ENCODE results near the gene PLAU. TPM values are rescaled to one million over a fixed set of nuclear protein-coding genes. Genes with fewer than 3 reads are reported as not detected.
A peak's percentile ranks its signal among the peaks of the same experiment; 100 is the strongest.
"Not testable (repeated sequence)": the region's sequence is repeated elsewhere in the genome, so short reads cannot be mapped to it uniquely, and the experiment has no call there.

Gene PLAU
- total RNA-seq, 6 donors from 2014 or later = 8.2 to 38.8 (median 12.4) TPM

DNA sequence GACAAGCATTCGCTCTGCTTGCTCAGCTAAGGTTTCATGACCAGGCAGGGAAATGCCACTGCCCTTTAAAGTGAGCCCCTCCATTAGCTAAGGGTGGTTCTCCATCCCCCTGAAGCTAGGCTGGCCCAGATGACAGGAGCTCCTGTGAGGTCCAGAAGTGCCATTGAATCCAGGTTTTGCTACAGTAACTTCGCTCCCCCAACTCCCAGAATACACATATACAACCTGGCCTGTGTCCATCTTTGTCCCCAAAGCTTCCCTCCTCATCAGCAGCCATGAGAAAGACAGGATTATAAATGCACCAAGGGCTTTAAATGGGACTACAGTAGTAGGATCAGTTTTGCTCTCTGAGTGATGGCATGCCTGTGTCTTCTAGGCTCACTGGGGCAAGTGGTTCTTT lies 51.5 kb downstream of the PLAU start:
- Histone ChIP-seq H3K9me3 (no peaks in the 10 kb centered on the region), H3K4me3 (no peak overlapping the region), H3K4me1 (peaks cover 13 to 42% (median 36%) of the 10 kb centered on the region in 4 donors), H3K27me3 (no peaks in the 10 kb centered on the region), H3K36me3 (no peaks in the 10 kb centered on the region), H3K27ac (no peak overlapping the region)
- TF ChIP-seq EP300 (IDR thresholded peaks at IDR 0.05) = no peak
- no peak for TF ChIP-seq POLR2A (IDR thresholded peaks at IDR 0.05)
- TF ChIP-seq, protein P1, sequence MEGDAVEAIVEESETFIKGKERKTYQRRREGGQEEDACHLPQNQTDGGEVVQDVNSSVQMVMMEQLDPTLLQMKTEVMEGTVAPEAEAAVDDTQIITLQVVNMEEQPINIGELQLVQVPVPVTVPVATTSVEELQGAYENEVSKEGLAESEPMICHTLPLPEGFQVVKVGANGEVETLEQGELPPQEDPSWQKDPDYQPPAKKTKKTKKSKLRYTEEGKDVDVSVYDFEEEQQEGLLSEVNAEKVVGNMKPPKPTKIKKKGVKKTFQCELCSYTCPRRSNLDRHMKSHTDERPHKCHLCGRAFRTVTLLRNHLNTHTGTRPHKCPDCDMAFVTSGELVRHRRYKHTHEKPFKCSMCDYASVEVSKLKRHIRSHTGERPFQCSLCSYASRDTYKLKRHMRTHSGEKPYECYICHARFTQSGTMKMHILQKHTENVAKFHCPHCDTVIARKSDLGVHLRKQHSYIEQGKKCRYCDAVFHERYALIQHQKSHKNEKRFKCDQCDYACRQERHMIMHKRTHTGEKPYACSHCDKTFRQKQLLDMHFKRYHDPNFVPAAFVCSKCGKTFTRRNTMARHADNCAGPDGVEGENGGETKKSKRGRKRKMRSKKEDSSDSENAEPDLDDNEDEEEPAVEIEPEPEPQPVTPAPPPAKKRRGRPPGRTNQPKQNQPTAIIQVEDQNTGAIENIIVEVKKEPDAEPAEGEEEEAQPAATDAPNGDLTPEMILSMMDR (IDR thresholded peaks at IDR 0.05) = no peak
- TF ChIP-seq POLR2AphosphoS5 (IDR thresholded peaks at IDR 0.05) = no peak
- ATAC-seq (ENCODE audit: low FRiP score in 2 of 2) (no peak), DNase-seq (no peak)
- WGBS, 2 donors = 87 to 94% methylated on average over 2 of the region's 2 CpGs

DNA sequence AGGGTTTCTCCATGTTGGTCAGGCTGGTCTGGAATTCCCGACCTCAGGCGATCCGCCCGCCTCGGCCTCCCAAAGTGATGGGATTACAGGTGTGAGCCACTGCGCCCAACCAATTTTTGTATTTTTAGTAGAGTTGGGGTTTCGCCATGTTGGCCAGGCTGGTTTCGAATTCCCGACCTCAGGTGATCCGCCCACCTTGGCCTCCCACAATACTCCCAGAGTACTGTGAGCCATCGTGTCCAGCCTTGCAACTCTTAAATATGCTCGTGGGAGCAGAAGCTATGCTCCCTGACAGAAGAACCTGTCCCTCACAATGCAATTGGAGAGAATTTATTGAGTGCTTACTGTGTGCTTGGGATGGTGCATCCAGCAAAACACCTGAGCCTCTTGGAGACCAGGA lies 52.6 kb downstream of the PLAU start:
- H3K4me1 ChIP-seq = peaks cover 18 to 40% (median 34%) of the 10 kb centered on the region in 4 donors
- H3K36me3 ChIP-seq; ATAC-seq (ENCODE audit: low FRiP score in 2 of 2); H3K4me3 ChIP-seq; H3K27me3 ChIP-seq; H3K9me3 ChIP-seq; H3K27ac ChIP-seq: not testable (repeated sequence)
- peak in 1 of 2 donors; percentile 35 for DNase-seq
- WGBS, 2 donors = 96 to 97% methylated on average over 12 of the region's 12 CpGs

DNA sequence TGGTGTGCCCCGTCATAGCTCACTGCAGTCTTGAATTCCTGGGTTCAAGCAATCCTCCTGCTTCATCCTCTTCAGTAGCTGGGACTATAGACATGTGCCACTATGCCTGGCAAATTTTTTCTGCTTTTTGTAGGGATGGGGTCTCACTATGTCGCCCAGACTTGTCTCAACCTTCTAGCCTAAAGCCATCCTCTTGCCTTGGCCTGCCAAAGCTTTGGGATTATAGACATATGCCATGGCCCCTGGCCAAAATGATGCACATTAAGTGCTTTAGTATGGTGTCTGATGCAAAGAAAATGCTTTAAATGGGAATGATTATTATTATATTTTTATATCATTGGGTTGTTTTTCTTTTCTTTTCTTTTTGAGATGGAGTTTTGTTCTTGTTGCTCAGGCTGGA lies 53.8 kb downstream of the PLAU start:
- no peak overlapping the region for H3K27ac ChIP-seq
- H3K4me3 ChIP-seq = no peak overlapping the region
- ATAC-seq (ENCODE audit: low FRiP score in 2 of 2) (no peak), DNase-seq (no peak)
- TF ChIP-seq POLR2A (IDR thresholded peaks at IDR 0.05) (no peak), EP300 (IDR thresholded peaks at IDR 0.05) (no peak), POLR2AphosphoS5 (IDR thresholded peaks at IDR 0.05) (no peak)
- TF ChIP-seq, protein P1 (IDR thresholded peaks at IDR 0.05) = no peak
- no peaks in the 10 kb centered on the region for H3K9me3 ChIP-seq
- H3K27me3 ChIP-seq = no peaks in the 10 kb centered on the region
- WGBS, 2 donors = 93 to 97% methylated on average over 2 of the region's 2 CpGs
- no peaks in the 10 kb centered on the region for H3K36me3 ChIP-seq
- peaks cover 15 to 32% (median 28%) of the 10 kb centered on the region in 4 donors for H3K4me1 ChIP-seq

DNA sequence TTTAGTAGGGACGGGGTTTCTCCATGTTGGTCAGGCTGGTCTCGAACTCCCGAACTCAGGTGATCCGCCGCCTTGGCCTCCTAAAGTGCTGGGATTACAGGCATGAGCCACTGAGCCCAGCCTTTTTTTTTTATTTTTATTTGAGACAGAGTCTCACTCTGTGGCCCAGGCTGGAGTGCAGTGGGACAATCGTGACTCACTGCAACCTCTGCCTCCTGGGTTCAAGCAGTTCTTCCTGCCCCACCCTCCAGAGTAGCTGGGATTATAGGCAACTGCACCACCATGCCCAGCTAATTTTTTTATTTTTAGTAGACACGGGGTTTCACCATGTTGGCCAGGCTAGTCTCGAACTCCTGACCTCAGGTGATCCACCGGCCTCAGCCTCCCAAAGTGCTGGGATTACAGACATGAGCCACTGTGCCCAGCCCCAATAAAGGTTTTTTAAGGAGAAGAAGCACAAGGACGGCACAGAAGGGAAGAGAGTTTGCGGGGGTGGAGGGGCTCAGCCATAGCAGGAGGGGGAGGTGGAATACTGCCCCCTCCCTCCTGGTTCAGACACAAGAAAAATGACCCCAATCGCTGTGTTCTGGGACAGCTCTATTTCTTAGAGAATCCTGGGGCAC lies 54.4 kb downstream of the PLAU start:
- WGBS, 2 donors = 81% methylated on average over 12 of the region's 12 CpGs
- not testable (repeated sequence) for H3K9me3 ChIP-seq; DNase-seq; H3K4me3 ChIP-seq; H3K36me3 ChIP-seq; ATAC-seq (ENCODE audit: low FRiP score in 2 of 2); H3K27me3 ChIP-seq
- Histone ChIP-seq H3K27ac (peak overlapping the region; percentile 62 to 88 (median 79)), H3K4me1 (peaks cover 15 to 32% (median 28%) of the 10 kb centered on the region in 4 donors)

DNA sequence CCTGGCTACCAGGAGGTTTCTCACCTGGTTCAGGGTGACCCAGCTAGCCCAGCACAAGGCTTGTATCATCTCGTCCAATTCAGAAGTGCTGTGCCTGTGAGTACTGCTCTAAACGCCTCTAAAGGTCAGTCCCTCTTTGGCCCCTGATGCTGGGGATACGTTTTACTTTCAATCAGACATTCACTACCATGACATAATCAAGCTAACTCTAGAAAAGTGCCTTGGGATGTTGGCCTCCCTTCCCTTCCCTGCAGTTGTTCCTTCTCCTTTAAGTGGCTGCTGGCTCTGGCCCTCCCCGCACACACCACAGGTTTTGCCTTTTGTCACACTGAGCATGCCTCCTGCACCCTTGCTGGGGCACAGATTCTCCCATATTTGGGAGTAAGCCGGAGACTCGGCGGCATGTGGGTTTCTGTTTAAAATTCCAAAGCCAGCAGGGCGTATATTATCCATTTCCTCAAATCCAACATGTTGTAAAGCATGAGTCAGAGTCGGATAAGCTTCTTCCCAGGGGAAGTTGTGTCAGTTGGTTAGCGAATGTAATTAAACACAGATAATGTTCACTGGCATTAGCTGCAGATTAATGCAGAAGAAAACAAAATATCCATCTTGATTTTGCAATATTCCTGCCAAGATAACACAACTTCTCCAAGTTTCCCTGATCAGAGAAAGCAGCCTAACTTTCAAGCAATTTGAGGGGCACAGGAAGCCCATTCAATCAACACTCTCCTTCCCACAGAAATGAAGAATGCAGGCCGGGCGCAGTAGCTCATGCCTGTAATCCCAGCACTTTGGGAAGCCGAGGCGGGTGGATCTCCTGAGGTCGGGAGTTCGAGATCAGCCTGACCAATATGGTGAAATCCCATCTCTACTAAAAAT lies 55.2 kb downstream of the PLAU start:
- ATAC-seq (ENCODE audit: low FRiP score in 2 of 2) (peak; percentile 86 to 93), DNase-seq (peak in 1 of 2 donors; percentile 71)
- H3K36me3 ChIP-seq = no peaks in the 10 kb centered on the region
- no peaks in the 10 kb centered on the region for H3K9me3 ChIP-seq
- H3K27ac ChIP-seq = peak overlapping the region; percentile 68 to 88 (median 79)
- H3K27me3 ChIP-seq = no peaks in the 10 kb centered on the region
- 30 to 41% methylated on average over 15 to 16 of the region's 16 CpGs for WGBS, 2 donors
- H3K4me1 ChIP-seq = peaks cover 15 to 32% (median 28%) of the 10 kb centered on the region in 4 donors
- TF ChIP-seq POLR2AphosphoS5 (IDR thresholded peaks at IDR 0.05) (peak; percentile 65 to 67), EP300 (IDR thresholded peaks at IDR 0.05) (no peak)
- TF ChIP-seq, protein P1 (IDR thresholded peaks at IDR 0.05) = no peak
- H3K4me3 ChIP-seq = peak overlapping the region in 1 of 4 donors; percentile 18

Data from upper lobe of left lung (tissue), 6 donors.